Fibroblast of gingiva (primary cell): ENCODE data around the gene DNAJC15.
A peak's percentile ranks its signal among the peaks of the same experiment; 100 is the strongest.
"Not testable (repeated sequence)": the region's sequence is repeated elsewhere in the genome, so short reads cannot be mapped to it uniquely, and the experiment has no call there.

Experiments
- DNase-seq: peaks from one replicate; pipeline ENCODE4 v3.0.0-alpha.2; 2011; ENCODE audit warnings: low read depth

DNAJC15 gene

GRCh38 chr13:43005460-43006236, 17.7 kb upstream of the DNAJC15 start:
- DNase-seq = peak; percentile 64

DNA sequence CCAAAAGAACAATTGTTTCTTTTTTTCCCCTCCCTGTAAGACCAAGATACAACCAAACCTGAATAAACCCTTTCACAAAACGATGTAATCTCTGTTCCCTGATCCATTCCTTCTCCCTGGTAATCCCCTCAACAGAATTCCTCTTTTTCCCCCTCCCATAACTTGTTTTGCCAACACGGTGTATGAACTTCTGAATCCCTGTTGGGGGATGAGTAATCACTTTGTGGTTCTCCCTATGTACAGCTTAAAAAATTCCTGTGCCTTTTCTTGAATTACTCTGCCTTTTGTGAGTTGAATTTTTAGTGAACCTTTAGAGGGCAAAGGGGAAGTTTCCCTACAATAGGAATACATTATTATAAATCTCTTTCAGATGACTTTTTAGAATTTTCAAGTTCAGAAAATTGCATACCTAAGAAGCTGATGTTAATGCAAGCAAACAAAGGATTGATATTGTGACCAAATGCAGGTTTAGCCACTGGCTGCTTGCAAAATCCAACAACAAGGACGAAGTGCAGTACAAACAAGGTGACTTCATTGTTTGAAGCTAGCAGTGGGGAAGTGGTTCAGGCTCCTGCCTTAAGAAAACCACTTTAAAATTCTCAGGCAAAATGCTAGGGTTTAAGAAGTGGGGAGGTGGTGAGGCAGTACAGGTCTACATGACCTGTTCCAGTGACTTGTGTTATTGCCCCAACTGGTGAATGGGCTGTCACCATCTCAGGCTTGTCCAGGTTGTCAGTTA, 16.3 kb upstream of the DNAJC15 start:
- peak; percentile 35 for DNase-seq

- DNase-seq = no peak
Measured at GRCh38 chr13:43008596-43008995, 14.8 kb upstream of the DNAJC15 start.

GRCh38 chr13:43009506-43009905, 13.9 kb upstream of the DNAJC15 start:
- peak; percentile 59 for DNase-seq

GRCh38 chr13:43014162-43014561, 9.2 kb upstream of the DNAJC15 start:
- DNase-seq = no peak

- DNase-seq = no peak
Measured at GRCh38 chr13:43016226-43016625, 7.2 kb upstream of the DNAJC15 start.

DNA sequence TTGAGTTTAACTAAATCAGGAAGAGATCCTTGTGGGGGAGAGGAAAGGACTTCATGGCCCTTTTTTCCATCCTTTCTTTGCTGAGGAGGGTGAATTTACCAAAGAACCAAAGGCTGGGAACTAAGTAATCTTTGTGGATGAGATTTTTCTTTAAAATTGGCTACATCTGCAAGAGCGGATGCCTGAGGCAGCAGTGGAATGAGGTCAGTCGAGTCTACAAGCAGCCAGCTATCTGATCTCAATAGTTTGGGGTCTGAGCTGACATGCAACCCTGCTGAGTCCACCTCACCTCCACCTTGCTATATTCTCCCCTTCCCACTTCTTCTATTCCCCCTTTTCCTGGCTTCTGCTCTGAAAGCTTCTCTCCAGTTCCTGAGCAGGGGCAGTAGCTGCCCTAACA, 3.6 kb upstream of the DNAJC15 start:
- no peak for DNase-seq

DNA sequence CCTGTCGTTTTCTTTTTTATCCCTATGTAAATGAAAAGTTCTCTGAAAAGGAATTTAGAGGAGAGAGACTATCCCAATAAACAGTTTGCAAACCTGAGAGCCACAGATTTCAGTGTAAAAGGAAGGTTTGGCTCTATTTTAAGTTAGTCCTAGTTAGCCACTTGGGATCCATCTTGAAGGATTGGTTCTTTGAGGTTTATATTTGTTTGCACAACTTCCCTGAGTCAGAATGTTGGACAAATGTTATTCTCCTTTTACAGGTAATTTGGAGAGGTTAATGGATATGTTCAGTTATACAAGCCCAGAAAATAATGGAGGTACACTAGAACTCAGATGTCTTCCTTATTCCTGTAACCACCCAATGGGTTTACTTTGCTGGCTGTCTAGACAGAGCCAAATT, 2.6 kb upstream of the DNAJC15 start:
- DNase-seq = no peak

DNA sequence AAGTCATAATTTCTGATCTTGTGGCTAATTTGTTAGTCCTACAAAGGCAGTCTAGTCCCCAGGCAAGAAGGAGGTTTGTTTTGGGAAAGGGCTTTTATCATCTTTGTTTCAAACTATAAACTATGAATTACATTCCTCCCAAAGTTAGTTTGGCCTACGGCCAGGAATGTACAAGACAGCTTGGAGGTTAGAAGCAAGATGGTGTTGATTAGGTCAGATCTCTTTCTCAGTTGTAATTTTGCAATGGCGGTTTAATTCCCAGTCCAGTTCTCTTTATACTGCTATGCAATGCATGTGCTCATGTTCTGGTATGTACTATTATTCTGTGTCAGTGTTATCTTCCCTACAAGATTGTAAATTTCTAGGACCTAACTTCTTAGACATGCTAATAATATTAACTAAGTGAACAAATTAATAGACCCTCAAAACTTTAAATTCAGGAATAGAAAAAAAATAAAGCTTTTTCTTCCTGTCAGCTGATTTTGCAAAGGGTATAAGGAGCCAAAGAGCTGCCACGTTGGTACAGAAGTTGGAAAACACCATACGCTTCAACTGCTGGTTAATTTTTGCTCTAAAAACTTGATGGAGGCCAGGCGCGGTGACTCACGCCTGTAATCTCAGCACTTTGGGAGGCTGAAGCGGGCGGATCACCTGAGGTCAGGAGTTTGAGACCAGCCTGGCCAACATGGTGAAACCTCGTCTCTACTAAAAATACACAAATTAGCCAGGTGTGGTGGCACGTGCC, 1.3 kb upstream of the DNAJC15 start:
- DNase-seq = peak; percentile 82

DNA sequence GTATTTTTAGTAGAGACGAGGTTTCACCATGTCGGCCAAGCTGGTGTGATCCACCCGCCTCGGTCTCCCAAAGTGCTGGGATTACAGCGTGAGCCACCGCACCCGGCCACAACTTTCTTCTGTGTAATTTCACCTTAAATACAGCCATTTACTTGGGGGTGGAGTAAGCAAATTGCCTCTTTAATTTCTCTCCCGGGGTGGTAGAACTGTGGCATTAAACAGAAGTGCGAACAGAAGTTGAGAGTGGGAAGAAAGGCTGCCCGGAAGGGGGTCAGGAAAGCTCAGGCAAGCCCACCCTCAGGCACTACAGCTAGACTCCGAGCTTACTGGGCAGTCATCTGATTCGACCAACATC, 475 bp upstream of the DNAJC15 start:
- no peak for DNase-seq

GRCh38 chr13:43026262-43026661, 2.9 kb downstream of the DNAJC15 start:
- DNase-seq = no peak

DNA sequence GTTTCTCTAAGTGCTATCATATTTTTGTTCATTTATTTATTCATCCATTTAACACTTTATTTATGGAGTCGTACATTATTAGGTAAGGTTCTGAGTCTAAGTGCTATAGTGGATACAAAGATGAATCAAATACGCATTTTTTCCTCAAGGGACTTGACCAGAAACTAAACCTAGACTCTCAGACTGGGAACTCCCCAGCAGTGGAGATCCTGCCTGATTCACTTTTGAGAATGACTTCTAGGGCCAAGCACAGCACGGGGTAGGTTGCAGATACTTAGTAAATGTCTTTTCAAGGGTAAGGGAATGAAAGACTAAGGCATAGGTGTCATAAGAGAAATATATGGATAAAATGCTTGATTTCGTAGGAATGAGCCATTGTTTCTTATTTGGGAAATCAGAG, 7.2 kb downstream of the DNAJC15 start:
- no peak for DNase-seq

DNA sequence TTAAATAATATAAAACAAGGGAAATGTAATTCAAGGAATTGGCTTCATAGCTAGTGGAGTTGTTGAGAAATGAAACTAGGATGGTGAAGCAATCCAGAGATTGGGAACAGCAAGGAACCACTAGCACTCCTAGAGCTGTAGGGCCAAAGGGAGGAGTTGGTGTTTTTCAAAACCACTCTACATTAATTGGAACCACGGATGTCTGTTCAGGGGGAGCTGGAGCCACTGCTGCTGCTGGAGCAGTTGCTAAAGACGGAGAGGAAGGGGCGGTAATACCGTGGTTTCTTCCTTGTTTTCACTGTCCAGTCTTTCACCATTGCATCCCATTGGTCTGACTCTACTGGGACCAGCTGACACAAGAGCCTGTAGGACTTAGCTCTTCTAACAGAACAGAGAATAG, 8.5 kb downstream of the DNAJC15 start:
- DNase-seq = peak; percentile 71

GRCh38 chr13:43033038-43033437, 9.7 kb downstream of the DNAJC15 start:
- DNase-seq = no peak

DNA sequence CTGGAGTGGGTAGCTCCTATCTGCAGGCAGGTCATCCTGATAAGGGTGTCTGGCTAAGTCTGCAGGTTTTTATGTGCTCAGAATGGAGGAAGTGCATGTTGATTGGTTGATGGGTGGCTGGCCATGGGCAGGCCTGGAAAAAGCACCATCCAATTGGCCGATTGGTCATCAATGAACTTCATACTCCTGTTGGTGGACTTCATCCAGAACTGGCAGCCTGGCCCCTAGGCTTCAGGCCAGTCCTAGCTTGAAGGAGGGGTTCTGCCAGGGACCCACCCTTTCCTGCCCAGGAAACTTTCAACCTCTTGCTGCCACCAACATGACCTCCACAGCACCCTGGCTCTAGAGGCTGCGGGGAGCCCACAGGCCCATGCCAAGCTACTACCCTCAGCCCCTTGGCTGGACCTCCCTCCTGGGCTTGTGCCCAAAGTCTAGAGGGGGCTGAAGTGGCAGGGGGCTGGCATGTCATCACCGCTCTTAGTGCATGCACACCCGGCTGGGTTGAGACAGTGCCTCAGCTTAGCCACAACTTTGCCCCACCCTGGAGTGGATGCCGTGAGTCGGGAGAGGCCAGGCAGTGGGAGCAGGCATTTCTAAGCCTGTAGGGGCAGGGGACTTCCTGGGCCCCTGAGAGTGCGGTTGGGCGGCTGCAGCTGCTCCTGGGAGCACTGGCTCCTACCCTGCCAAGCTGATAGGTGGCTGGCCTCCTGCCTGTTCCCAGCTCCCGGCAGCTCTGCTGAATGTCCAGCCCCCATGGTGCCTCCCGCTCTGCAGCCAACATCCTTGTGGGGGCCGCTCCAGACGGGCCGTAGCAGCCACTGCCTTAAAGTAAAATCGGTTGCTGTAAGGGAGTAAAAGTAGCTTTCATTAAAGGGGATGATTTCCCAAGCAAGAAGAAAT, 13.2 kb downstream of the DNAJC15 start:
- DNase-seq = no peak

DNA sequence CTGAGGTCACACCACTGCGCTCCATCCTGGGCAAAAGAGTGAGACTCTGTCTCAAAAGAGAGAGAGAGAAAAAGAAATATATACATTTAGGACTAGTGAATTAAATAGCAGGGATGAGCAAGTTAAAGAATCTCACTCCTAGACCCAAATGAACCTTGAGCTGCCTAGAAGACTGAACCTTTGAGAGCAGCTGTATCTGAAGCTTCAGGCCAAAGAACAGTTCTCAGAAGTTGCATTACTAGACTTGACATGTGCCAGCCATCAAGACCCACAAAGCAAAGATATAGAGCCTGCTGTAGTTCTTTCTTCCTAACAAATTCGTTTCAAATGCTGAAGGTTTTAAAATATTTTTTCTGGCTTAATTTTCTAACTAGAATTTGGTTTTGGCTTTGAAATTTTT, 16.6 kb downstream of the DNAJC15 start:
- no peak for DNase-seq

- not testable (repeated sequence) for DNase-seq
Measured at GRCh38 chr13:43040581-43041368, 17.4 kb downstream of the DNAJC15 start.

GRCh38 chr13:43041369-43041921, 18.1 kb downstream of the DNAJC15 start:
- DNase-seq = no peak

DNA sequence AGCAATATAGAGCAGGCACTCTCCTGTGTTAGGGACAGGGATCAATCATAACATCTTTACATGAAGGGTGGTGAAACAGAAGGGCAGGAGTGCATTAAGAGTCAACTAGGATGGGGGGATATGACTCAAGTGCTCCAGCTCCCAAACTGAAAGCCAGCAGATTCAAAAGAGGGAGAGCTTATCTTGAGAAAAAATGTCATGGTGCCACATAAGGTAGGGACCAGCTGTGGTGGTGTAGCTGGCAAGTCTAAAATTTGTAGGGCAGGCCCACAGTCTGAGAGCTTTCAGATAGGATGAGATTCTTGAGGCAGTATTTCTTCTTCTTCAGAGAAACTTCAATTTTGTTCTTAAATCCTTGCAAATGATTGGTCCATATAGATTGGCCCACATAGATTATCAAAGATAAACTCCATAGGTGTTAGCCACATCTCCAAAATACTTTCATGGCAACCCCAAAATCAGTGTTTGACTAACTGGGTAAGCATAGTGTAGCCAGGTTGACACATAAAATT, 19.1 kb downstream of the DNAJC15 start:
- no peak for DNase-seq

- no peak for DNase-seq
Measured at GRCh38 chr13:43044720-43045301, 21.4 kb downstream of the DNAJC15 start.
